MCF 10A (cell line): ENCODE measurements around the gene PCDHA8. TPM values are rescaled to one million over a fixed set of nuclear protein-coding genes. Genes with fewer than 3 reads are reported as not detected.
"Not testable (repeated sequence)": the region's sequence is repeated elsewhere in the genome, so short reads cannot be mapped to it uniquely, and the experiment has no call there.

Source experiments
- BruUV-seq: library from RNA; stranded (reverse); fragments of 400-500 nt; replicated peaks from 2 replicates; lab custom pipeline; 2021; lab: Mats Ljungman, UMichigan
- CTCF ChIA-PET: fragments of 300-600 bp; sonication (Branson Sonifier 250); formaldehyde crosslinking; extraction: SDS; loops from one replicate; lab custom pipeline; 2021; ENCODE audit warnings: antibody characterized with exemption, inconsistent platforms; lab: Yijun Ruan, JAX
- POLR2A ChIA-PET: fragments of 300-600, 350-650 bp; sonication (Branson Sonifier 250); formaldehyde crosslinking; extraction: SDS; loops from one replicate; lab custom pipeline; 2020; ENCODE audit warnings: antibody characterized with exemption, inconsistent platforms; lab: Yijun Ruan, JAX
- DNase-seq: peaks from one replicate; pipeline ENCODE4 v3.0.0-alpha.2; 2018; ENCODE audit not compliant: unreplicated experiment
- H3K27ac Mint-ChIP-seq: one replicate; pipeline ENCODE4 v1.8.0; 2022; ENCODE audit warnings: mild to moderate bottlenecking, low read depth, mixed read lengths; ENCODE audit not compliant: unreplicated experiment
- H3K27me3 Mint-ChIP-seq: one replicate; pipeline ENCODE4 v1.8.0; 2022; ENCODE audit warnings: mixed read lengths; ENCODE audit not compliant: insufficient read depth, unreplicated experiment
- H3K36me3 Mint-ChIP-seq: one replicate; pipeline ENCODE4 v1.8.0; 2022; ENCODE audit warnings: mild to moderate bottlenecking, moderate library complexity, mixed read lengths; ENCODE audit not compliant: insufficient read depth, unreplicated experiment
- H3K4me1 Mint-ChIP-seq: one replicate; pipeline ENCODE4 v1.8.0; 2022; ENCODE audit warnings: mixed read lengths; ENCODE audit not compliant: insufficient read depth, unreplicated experiment
- H3K4me3 Mint-ChIP-seq: one replicate; pipeline ENCODE4 v1.8.0; 2022; ENCODE audit warnings: mild to moderate bottlenecking, moderate library complexity, mixed read lengths; ENCODE audit not compliant: unreplicated experiment
- H3K9me3 Mint-ChIP-seq: one replicate; pipeline ENCODE4 v1.8.0; 2022; ENCODE audit warnings: mixed read lengths; ENCODE audit not compliant: unreplicated experiment
- intact Hi-C: fragments of 100-400 bp; cut with micrococcal nuclease; formaldehyde crosslinking; loops from 2 replicates; pipeline ENCODE4 v1.14.1; 2022
- total RNA-seq: library from RNA; stranded (reverse); gene quantifications from 2 replicates; pipeline ENCODE4 v1.2.3, GENCODE V29; 2022
- TF ChIP-seq, protein P1 (sequence below): fragments of 200-600 bp; IDR thresholded peaks from one replicate; pipeline ENCODE4 v1.8.0; 2022; ENCODE audit warnings: antibody characterized with exemption, mild to moderate bottlenecking; ENCODE audit not compliant: unreplicated experiment

Gene PCDHA8
- total RNA-seq, 1 experiment from 2014 or later = not detected

DNA sequence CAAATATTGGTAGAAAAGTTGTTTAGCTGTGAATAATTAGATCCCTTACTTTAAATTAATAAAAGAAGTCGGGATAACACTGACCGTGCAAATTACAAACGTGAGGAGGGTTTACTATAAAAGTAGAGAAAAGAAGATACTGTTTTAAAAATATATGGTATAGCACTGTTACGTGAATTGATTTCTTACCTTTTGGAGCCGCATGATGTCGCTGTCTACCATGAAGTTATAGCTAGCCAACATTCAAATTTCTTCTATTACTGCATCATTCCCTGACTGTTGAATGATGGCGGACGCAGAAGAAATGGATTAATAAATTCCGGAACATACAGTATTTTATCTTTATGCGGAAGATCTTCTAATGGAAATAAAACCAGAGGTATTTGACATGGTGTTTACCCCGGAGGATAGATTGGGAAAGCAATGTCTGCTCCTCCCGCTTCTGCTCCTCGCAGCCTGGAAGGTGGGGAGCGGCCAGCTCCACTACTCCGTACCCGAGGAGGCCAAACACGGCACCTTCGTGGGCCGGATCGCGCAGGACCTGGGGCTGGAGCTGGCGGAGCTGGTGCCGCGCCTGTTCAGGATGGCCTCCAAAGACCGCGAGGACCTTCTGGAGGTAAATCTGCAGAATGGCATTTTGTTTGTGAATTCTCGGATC is 13.2 kb upstream of the PCDHA8 start, which contains the start of gene PCDHA6:
Gene PCDHA6 (plus strand): TSS at position 257 of the 658 bp plus-strand sequence. CDS start 132 bp downstream, at position 389.
- H3K27ac Mint-ChIP-seq = no peak within 1 kb of the TSS
- no peaks in the 10 kb centered on the region for H3K27me3 Mint-ChIP-seq
- intact Hi-C loops = loop anchor here (1.0 kb wide), 1 partner anchor 213 kb away; no protein-coding TSS in a partner anchor
- DNase-seq = peak; percentile 48
- ChIA-PET CTCF (interaction anchor here (0.6 to 3.8 kb wide), 10 partner anchors 9 to 773 kb away, joined by 3 to 27 read pairs (median 4); partner anchors contain the start of gene PCDHA4), POLR2A (interaction anchor here (1.2 to 2.6 kb wide), 3 partner anchors 20 to 221 kb away, joined by 3 to 19 read pairs (median 8); no protein-coding TSS in a partner anchor)
- peaks cover 5% of the 10 kb centered on the region for H3K36me3 Mint-ChIP-seq
- TF ChIP-seq, protein P1, sequence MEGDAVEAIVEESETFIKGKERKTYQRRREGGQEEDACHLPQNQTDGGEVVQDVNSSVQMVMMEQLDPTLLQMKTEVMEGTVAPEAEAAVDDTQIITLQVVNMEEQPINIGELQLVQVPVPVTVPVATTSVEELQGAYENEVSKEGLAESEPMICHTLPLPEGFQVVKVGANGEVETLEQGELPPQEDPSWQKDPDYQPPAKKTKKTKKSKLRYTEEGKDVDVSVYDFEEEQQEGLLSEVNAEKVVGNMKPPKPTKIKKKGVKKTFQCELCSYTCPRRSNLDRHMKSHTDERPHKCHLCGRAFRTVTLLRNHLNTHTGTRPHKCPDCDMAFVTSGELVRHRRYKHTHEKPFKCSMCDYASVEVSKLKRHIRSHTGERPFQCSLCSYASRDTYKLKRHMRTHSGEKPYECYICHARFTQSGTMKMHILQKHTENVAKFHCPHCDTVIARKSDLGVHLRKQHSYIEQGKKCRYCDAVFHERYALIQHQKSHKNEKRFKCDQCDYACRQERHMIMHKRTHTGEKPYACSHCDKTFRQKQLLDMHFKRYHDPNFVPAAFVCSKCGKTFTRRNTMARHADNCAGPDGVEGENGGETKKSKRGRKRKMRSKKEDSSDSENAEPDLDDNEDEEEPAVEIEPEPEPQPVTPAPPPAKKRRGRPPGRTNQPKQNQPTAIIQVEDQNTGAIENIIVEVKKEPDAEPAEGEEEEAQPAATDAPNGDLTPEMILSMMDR = peak; percentile 37
- H3K9me3 Mint-ChIP-seq = peaks cover 4% of the 10 kb centered on the region
- TSS peak; percentile 39 for BruUV-seq
- peak within 1 kb of the TSS; percentile 81 for H3K4me3 Mint-ChIP-seq
- no peaks in the 10 kb centered on the region for H3K4me1 Mint-ChIP-seq

DNA sequence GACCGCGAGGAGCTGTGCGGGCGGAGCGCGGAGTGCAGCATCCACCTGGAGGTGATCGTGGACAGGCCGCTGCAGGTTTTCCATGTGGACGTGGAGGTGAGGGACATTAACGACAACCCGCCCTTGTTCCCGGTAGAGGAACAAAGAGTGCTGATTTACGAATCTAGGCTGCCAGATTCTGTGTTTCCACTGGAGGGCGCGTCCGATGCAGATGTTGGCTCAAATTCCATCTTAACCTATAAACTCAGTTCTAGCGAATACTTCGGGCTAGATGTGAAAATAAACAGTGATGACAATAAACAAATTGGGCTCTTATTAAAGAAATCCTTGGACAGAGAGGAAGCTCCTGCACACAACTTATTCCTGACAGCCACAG is 12.6 kb upstream of the PCDHA8 start:
- H3K36me3 Mint-ChIP-seq = peaks cover 5% of the 10 kb centered on the region
- peak; percentile 8 for DNase-seq
- peaks cover 9% of the 10 kb centered on the region for H3K9me3 Mint-ChIP-seq
- H3K27me3 Mint-ChIP-seq = no peaks in the 10 kb centered on the region
- CTCF ChIA-PET = interaction anchor here (0.8 to 3.8 kb wide), 7 partner anchors 10 to 735 kb away, joined by 3 to 27 read pairs (median 5); partner anchors contain the start of gene PCDHA4
- peak overlapping the region; percentile 81 for H3K4me3 Mint-ChIP-seq
- POLR2A ChIA-PET = interaction anchor here (1.2 to 2.6 kb wide), 3 partner anchors 21 to 221 kb away, joined by 3 to 19 read pairs (median 8); no protein-coding TSS in a partner anchor
- TF ChIP-seq, protein P1 = peak; percentile 15
- H3K27ac Mint-ChIP-seq = no peak overlapping the region
- intact Hi-C loops = no loop called here
- no TSS peak for BruUV-seq
- no peaks in the 10 kb centered on the region for H3K4me1 Mint-ChIP-seq

DNA sequence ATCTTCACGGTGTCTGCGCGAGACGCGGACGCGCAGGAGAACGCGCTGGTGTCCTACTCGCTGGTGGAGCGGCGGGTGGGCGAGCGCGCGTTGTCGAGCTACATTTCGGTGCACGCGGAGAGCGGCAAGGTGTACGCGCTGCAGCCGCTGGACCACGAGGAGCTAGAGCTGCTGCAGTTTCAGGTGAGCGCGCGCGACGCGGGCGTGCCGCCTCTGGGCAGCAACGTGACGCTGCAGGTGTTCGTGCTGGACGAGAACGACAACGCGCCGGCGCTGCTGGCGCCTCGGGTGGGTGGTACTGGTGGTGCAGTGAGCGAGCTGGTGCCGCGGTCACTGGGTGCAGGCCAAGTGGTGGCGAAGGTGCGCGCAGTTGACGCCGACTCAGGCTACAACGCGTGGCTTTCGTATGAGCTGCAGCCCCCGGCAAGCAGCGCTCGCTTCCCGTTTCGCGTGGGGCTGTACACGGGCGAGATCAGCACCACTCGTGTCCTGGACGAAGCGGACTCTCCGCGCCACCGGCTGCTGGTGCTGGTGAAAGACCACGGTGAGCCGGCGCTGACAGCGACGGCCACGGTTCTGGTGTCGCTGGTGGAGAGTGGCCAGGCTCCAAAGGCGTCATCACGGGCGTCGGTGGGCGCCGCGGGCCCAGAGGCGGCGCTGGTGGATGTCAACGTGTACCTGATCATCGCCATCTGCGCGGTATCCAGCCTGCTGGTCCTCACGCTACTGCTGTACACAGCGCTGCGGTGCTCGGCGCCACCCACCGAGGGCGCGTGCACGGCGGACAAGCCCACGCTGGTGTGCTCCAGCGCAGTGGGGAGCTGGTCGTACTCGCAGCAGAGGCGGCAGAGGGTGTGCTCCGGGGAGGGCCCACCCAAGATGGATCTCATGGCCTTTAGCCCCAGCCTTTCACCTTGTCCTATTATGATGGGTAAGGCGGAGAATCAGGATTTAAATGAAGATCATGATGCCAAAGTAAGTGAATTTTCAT is 11.2 kb upstream of the PCDHA8 start:
- POLR2A ChIA-PET, intact Hi-C loops: not testable (repeated sequence)
- CTCF ChIA-PET = interaction anchor here (2.3 kb wide), 1 partner anchor 23 kb away, joined by 15 read pairs; the partner anchor contains the start of gene PCDHA4

DNA sequence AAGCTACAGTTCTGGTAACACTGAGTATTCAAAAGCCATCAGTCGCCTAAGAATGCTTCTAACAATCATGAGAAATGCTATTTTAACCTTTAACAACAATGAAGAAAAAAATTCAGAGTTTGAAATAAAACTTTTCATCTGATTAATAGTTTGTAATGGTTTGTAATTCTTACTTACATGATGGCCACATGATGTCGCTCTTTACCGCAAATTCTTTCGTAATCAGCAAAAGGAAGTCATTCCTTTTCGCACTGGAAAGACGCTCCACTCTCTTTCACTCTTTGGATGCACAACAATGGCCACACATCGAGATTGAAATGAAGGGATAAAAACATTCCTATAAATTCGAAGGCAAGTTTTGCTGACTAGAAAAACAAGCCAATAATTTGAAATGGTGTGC is 7.0 kb upstream of the PCDHA8 start, which contains the start of gene PCDHA7:
Gene PCDHA7 (plus strand): TSS at position 277 of the 400 bp plus-strand sequence. CDS start 115 bp downstream, at position 392.
- Mint-ChIP-seq H3K9me3 (peaks cover 17% of the 10 kb centered on the region), H3K36me3 (no peaks in the 10 kb centered on the region), H3K27me3 (no peaks in the 10 kb centered on the region), H3K4me3 (no peak within 1 kb of the TSS), H3K4me1 (no peaks in the 10 kb centered on the region), H3K27ac (no peak within 1 kb of the TSS)
- ChIA-PET CTCF (interaction anchor here (0.6 kb wide), 1 partner anchor 223 kb away, joined by 3 read pairs; no protein-coding TSS in a partner anchor), POLR2A (interaction anchor here (1.7 kb wide), 1 partner anchor 207 kb away, joined by 4 read pairs; no protein-coding TSS in a partner anchor)
- no peak for DNase-seq
- BruUV-seq = no TSS peak
- intact Hi-C loops = no loop called here
- TF ChIP-seq, protein P1 = no peak

More for the DNA sequence above, 11.2 kb upstream of the PCDHA8 start:
- H3K27me3 Mint-ChIP-seq, H3K4me3 Mint-ChIP-seq, H3K27ac Mint-ChIP-seq, H3K9me3 Mint-ChIP-seq, H3K4me1 Mint-ChIP-seq, H3K36me3 Mint-ChIP-seq, DNase-seq, BruUV-seq: not testable (repeated sequence)

DNA sequence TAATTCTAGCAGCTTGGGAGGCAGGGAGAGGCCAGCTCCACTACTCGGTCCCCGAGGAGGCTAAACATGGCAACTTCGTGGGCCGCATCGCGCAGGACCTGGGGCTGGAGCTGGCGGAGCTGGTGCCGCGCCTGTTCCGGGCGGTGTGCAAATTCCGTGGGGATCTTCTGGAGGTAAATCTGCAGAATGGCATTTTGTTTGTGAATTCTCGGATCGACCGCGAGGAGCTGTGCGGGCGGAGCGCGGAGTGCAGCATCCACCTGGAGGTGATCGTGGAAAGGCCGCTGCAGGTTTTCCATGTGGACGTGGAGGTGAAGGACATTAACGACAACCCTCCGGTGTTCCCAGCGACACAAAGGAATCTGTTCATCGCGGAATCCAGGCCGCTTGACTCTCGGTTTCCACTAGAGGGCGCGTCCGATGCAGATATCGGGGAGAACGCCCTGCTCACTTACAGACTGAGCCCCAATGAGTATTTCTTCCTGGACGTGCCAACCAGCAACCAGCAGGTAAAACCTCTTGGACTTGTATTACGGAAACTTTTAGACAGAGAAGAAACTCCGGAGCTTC is 6.5 kb upstream of the PCDHA8 start:
- H3K27me3 Mint-ChIP-seq, intact Hi-C loops, H3K36me3 Mint-ChIP-seq, H3K4me1 Mint-ChIP-seq, BruUV-seq, DNase-seq, H3K27ac Mint-ChIP-seq, H3K4me3 Mint-ChIP-seq: not testable (repeated sequence)
- ChIA-PET POLR2A (interaction anchor here (1.7 kb wide), 1 partner anchor 206 kb away, joined by 4 read pairs; no protein-coding TSS in a partner anchor), CTCF (interaction anchor here (0.6 kb wide), 1 partner anchor 223 kb away, joined by 3 read pairs; no protein-coding TSS in a partner anchor)
- peaks cover 20% of the 10 kb centered on the region for H3K9me3 Mint-ChIP-seq
